Right lobe of liver (tissue), 4 donors: ENCODE measurements around the gene RERE.

ENCODE experiments used
- POLR2A ChIP-seq: fragments of 450-650 bp; IDR thresholded peaks from one replicate; pipeline ENCODE4 v1.6.1; 2017; ENCODE audit warnings: antibody characterized with exemption, mild to moderate bottlenecking
- TF ChIP-seq, protein P1 (sequence below), 4 donors: fragments of 200-600 bp in 3 of 4; fragments of 450-650 bp in 1 of 4; IDR thresholded peaks; one replicate each; pipeline versions ENCODE4 v1.5.1 to v1.8.0; 2016 to 2022; ENCODE audit warnings: antibody characterized with exemption in 4 of 4, mild to moderate bottlenecking in 2 of 4
- donor health status: DM: no; HTN: no; CAD: no.
- donor health status: DM: no; HTN: no; CAD: no.
- donor health status: DM: no; HTN: yes; CAD: no.

DNA sequence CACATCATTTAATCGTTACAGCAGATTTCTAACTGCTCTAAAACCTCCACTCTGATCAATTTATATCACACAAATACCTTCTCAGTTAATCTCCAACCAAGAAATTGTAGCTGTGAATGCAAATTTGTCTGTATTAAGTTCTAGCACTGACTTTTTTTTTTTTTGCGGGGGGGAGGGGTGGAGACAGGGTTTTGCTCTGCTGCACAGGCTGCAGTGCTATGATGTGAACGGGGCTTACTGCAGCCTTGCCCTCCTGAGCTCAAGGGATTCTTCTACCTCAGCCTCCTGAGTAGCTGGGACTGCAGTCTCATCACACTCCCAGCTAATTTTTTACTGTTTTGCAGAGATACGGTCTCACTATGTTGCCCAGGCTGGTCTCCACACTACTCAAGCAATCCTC, 163.6 kb downstream of the RERE start:
- TF ChIP-seq, protein P1, sequence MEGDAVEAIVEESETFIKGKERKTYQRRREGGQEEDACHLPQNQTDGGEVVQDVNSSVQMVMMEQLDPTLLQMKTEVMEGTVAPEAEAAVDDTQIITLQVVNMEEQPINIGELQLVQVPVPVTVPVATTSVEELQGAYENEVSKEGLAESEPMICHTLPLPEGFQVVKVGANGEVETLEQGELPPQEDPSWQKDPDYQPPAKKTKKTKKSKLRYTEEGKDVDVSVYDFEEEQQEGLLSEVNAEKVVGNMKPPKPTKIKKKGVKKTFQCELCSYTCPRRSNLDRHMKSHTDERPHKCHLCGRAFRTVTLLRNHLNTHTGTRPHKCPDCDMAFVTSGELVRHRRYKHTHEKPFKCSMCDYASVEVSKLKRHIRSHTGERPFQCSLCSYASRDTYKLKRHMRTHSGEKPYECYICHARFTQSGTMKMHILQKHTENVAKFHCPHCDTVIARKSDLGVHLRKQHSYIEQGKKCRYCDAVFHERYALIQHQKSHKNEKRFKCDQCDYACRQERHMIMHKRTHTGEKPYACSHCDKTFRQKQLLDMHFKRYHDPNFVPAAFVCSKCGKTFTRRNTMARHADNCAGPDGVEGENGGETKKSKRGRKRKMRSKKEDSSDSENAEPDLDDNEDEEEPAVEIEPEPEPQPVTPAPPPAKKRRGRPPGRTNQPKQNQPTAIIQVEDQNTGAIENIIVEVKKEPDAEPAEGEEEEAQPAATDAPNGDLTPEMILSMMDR (IDR thresholded peaks at IDR 0.05), result no peak
- TF ChIP-seq POLR2A, result no peak
